HCT116 (cell line): ENCODE measurements around the gene EYA3.

ENCODE experiments used
- CBX3 ChIP-seq: IDR thresholded peaks from 2 replicates; pipeline ENCODE4 v1.6.1; 2012; ENCODE audit warnings: low read depth
- CEBPB ChIP-seq: IDR thresholded peaks from 2 replicates; pipeline ENCODE4 v1.6.1; 2012; ENCODE audit warnings: low read depth
- CTCF ChIP-seq, 3 experiments: fragments of 200-600 bp in 1 of 3; sonication (generic) in 1 of 3; IDR thresholded peaks in 2 of 3; conservative IDR thresholded peaks in 1 of 3; 2 replicates each; pipeline ENCODE4 v1.5.1; 2012 to 2017; ENCODE audit warnings: low read depth in 2 of 3, low read length in 2 of 3, antibody characterized with exemption in 1 of 3, borderline replicate concordance in 1 of 3, control low read depth in 1 of 3, mild to moderate bottlenecking in 1 of 3, mixed read lengths in 1 of 3, mixed run types in 1 of 3, moderate library complexity in 1 of 3; ENCODE audit not compliant: insufficient read depth in 1 of 3
- EZH2 ChIP-seq: fragments of 200-600 bp; sonication (generic); IDR thresholded peaks from 2 replicates; pipeline ENCODE4 v1.6.1; 2017; ENCODE audit warnings: antibody characterized with exemption, mixed run types
- EZH2phosphoT487 ChIP-seq: fragments of 200-600 bp; IDR thresholded peaks from 2 replicates; pipeline ENCODE4 v1.6.1; 2018; ENCODE audit warnings: antibody characterized with exemption, borderline replicate concordance
- JUND ChIP-seq: IDR thresholded peaks from 2 replicates; pipeline ENCODE4 v1.6.1; 2012
- POLR2A ChIP-seq: IDR thresholded peaks from 2 replicates; pipeline ENCODE4 v1.7.0; 2011; ENCODE audit warnings: borderline replicate concordance; ENCODE audit not compliant: insufficient read depth, insufficient read length; ENCODE audit errors: extremely low read depth
- POLR2AphosphoS5 ChIP-seq: IDR thresholded peaks from 2 replicates; pipeline ENCODE4 v1.6.1; 2011; ENCODE audit warnings: mild to moderate bottlenecking, low read depth, low read length, moderate library complexity
- SRF ChIP-seq: IDR thresholded peaks from 2 replicates; pipeline ENCODE4 v1.6.1; 2012; ENCODE audit warnings: low read depth
- TCF7L2 ChIP-seq: IDR thresholded peaks from 2 replicates; pipeline ENCODE4 v1.7.0; 2011; ENCODE audit warnings: borderline replicate concordance, inconsistent platforms; ENCODE audit not compliant: insufficient read depth, insufficient read length; ENCODE audit errors: extremely low read depth
- ZBTB33 ChIP-seq: IDR thresholded peaks from 2 replicates; pipeline ENCODE4 v1.6.1; 2011; ENCODE audit warnings: mild to moderate bottlenecking, low read length, moderate library complexity; ENCODE audit not compliant: insufficient replicate concordance; ENCODE audit errors: extremely low read depth
- TF ChIP-seq, protein P1 (sequence below): IDR thresholded peaks from 2 replicates; pipeline ENCODE4 v1.6.1; 2012
- TF ChIP-seq, protein P2 (sequence below): IDR thresholded peaks from 2 replicates; pipeline ENCODE4 v1.6.1; 2012; ENCODE audit warnings: low read depth

- peak; percentile 44 to 67 (median 54); a peak in 5 of 6 replicates for TF ChIP-seq CTCF (IDR thresholded peaks at IDR 0.05 in 2 of 3, conservative IDR thresholded peaks at IDR 0.05 in 1 of 3; ENCODE audit: borderline replicate concordance in 1 of 3, insufficient read depth in 1 of 3, low read depth in 2 of 3, low read length in 2 of 3)
- TF ChIP-seq, protein P1, sequence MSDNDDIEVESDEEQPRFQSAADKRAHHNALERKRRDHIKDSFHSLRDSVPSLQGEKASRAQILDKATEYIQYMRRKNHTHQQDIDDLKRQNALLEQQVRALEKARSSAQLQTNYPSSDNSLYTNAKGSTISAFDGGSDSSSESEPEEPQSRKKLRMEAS, result no peak
- no peak for TF ChIP-seq JUND
- TF ChIP-seq EZH2phosphoT487, result no peak
- TF ChIP-seq POLR2A, result no peak
- no peak for TF ChIP-seq SRF
- no peak for TF ChIP-seq POLR2AphosphoS5
- no peak for TF ChIP-seq CEBPB
- TF ChIP-seq EZH2, result no peak
- no peak for TF ChIP-seq TCF7L2
- no peak for TF ChIP-seq ZBTB33
- TF ChIP-seq CBX3, result no peak
- TF ChIP-seq, protein P2, sequence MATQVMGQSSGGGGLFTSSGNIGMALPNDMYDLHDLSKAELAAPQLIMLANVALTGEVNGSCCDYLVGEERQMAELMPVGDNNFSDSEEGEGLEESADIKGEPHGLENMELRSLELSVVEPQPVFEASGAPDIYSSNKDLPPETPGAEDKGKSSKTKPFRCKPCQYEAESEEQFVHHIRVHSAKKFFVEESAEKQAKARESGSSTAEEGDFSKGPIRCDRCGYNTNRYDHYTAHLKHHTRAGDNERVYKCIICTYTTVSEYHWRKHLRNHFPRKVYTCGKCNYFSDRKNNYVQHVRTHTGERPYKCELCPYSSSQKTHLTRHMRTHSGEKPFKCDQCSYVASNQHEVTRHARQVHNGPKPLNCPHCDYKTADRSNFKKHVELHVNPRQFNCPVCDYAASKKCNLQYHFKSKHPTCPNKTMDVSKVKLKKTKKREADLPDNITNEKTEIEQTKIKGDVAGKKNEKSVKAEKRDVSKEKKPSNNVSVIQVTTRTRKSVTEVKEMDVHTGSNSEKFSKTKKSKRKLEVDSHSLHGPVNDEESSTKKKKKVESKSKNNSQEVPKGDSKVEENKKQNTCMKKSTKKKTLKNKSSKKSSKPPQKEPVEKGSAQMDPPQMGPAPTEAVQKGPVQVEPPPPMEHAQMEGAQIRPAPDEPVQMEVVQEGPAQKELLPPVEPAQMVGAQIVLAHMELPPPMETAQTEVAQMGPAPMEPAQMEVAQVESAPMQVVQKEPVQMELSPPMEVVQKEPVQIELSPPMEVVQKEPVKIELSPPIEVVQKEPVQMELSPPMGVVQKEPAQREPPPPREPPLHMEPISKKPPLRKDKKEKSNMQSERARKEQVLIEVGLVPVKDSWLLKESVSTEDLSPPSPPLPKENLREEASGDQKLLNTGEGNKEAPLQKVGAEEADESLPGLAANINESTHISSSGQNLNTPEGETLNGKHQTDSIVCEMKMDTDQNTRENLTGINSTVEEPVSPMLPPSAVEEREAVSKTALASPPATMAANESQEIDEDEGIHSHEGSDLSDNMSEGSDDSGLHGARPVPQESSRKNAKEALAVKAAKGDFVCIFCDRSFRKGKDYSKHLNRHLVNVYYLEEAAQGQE, result no peak
Observed at GRCh38 chr1:27940297-27940696, 148.1 kb downstream of the EYA3 start.
